ENCODE measurements around the gene EIF3L.
A peak's percentile ranks its signal among the peaks of the same experiment; 100 is the strongest.

Gene EIF3L

DNA sequence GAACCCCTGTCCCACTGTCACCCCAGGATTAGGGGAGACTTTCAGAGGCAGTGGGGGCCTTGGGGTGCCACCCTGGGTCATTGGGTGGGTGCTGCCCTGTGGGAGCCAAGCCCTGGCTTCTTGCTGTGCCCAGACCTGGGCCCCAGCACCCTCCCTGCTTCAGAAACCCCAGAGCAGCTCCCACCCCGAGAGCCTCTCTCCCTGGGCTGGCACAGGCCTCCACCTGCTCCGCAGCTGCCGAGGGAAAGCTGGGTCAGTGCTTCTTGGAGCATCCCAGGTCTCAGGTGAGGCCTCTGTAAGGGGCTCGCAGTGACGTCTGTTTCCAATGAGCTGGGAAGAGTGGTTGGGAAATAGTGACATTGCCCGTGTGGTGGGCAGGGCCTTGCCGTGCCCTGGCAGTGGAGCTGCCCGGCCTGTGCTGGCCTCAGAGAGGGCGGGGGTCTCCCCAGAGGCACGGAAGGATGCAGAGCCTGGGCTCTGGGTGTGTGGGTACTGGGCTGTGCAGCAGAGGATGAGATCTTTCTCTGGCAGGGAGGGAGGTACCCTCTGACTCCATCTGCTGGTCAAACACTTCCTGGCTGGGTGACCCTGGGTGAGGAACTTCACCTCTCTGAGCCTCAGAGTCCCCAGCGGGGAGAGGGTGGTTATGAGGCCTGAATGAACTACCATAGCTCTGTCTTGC, 81.2 kb downstream of the EIF3L start:
- peak in 1 of 2 donors; percentile 20 for DNase-seq

- DNase-seq, result no peak
Measured at GRCh38 chr22:37930952-37931440, 81.8 kb downstream of the EIF3L start.

- no peak for DNase-seq
Measured at GRCh38 chr22:37931893-37932389, 82.7 kb downstream of the EIF3L start.

GRCh38 chr22:37932401-37932800, 83.2 kb downstream of the EIF3L start:
- DNase-seq, result no peak

DNA sequence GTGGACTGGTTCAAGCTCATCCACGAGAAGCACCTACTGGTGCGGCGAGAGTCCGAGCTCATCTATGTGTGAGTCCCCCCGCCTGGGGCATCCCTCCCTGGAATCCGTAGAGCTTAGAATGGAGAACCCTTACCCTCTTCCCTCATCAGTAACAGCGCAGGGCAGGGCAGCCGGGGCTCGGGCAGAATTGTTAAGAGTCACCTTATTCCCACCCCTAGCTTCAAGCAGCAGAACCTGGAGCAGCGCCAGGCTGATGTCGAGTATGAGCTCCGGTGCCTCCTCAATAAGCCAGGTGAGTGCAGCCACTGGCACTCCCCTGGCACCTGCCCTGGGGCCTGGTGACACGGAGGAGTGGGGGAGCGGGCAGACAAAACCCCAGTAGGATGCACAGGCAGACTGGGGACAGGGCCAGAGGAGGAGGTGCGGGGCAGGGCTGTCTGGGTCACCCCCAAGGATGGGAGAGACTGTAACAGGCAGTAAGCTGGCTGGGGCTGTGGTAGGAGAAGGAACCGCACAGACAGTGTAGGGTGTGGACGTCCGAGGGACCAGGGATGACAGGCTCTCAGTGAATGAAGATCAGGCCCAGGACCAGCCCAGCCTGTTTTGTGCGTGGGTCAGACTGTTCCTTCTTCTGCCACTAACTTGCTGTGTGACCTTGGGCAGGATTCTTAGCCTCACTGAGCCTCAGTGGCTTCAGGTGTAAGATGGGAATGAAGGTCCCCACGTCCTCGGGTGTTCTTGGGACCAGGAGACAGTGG, 83.8 kb downstream of the EIF3L start:
- DNase-seq, result no peak

DNA sequence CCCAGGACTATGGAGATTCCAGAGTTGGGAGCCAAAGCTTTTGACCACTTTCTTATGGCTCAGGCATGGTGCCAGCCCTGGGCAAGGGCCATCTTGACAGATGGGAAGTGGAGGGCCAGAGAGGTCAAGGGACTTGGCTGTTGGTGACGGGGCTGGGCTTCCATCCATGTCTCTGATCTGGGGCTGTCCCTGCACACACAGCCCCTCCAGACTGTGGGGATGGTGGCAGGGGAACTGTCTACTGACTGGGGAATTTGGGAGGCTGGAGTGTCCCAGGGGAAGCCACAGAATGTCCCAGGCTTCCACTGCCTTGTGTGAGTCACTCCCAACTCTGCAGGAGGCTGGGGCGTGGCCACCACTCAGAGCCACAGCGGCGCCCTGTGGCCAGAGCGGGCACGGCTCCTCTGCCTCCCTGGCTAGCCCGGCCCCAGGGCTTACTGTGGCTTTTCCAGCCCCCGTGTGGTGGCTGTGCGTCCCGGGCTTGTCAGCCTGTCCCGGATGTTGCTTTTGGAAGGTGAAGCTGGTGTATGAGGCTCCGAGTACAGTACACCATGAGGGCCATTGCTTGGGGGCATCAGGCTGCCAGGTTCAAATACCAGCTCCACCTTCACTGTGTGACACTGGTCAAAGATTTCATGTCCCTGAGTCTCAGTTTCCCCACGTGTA, 84.6 kb downstream of the EIF3L start:
- peak; percentile 79 to 80 for DNase-seq

Data from CD4-positive, alpha-beta T cell treated with Interferon alpha-2 for 1 hour (primary cell).